ENCODE data around the gene CCDC51. TPM values are rescaled to one million over a fixed set of nuclear protein-coding genes. Genes with fewer than 3 reads are reported as not detected.
"Not testable (repeated sequence)": the region's sequence is repeated elsewhere in the genome, so short reads cannot be mapped to it uniquely, and the experiment has no call there.

Gene CCDC51, protein sequence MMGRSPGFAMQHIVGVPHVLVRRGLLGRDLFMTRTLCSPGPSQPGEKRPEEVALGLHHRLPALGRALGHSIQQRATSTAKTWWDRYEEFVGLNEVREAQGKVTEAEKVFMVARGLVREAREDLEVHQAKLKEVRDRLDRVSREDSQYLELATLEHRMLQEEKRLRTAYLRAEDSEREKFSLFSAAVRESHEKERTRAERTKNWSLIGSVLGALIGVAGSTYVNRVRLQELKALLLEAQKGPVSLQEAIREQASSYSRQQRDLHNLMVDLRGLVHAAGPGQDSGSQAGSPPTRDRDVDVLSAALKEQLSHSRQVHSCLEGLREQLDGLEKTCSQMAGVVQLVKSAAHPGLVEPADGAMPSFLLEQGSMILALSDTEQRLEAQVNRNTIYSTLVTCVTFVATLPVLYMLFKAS
- polyA plus RNA-seq (2013) = 9.0 TPM

DNA sequence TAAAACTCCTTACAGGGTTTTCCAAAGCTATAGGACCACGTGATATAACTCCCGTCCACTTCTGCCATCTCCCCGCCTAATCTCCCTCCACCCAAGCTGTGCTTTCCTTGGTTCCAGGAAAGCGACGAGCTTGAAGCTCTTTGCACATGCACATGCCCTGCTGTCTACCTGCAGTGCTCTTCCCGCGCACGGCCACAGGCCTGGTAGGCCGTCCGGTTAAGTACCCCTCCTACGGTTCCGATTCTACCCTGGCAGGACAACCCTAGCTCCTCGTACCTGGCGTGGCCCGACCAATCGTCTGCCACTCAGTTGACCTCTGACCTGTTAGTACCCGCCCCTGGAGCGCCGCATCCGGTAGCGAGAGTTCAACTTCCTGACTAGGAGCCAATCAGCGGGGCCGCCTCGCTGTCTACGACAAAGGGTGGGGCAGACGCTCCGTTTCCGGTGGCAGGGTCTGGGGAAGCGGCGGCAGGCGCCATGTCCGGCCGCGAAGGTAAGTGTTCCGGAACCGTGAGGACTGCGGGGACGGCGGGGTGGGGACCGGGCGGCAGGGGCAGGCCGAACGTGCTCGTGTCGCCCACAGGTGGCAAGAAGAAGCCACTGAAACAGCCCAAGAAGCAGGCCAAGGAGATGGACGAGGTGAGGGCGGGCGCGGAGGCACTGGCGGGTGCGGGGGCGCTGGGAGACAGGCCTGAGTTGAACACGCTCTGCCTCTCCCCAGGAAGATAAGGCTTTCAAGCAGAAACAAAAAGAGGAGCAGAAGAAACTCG lies at the start of gene CCDC51, which contains the start of gene TMA7:
CCDC51 (minus strand) TSS at position 300 of the 770 bp plus-strand sequence. CDS start 4,991 bp downstream, outside the sequence.
TMA7 (plus strand) TSS at position 438 of the 770 bp plus-strand sequence; CDS start at position 478, 40 bp downstream.
- peak; percentile 97 to 98 (median 97) for DNase-seq
- WGBS (ENCODE audit: insufficient coverage) = under 1% methylated on average over 50 of the region's 54 CpGs
- CTCF ChIA-PET = interaction anchor here (0.7 to 2.7 kb wide), 17 partner anchors 11 to 247 kb away, joined by 3 to 24 read pairs (median 4); a partner anchor contains a TSS
- Histone ChIP-seq H3K4me1 (ENCODE audit: control extremely low read depth in 1 of 4, control insufficient read depth in 4 of 4, insufficient read depth in 4 of 4, low read length in 3 of 4) (peaks cover 8 to 37% (median 22%) of the 10 kb centered on the region in 4 experiments), H3K9me3 (ENCODE audit: control extremely low read depth in 1 of 5, control insufficient read depth in 4 of 5, insufficient read depth in 2 of 5, low read depth in 1 of 5, low read length in 4 of 5) (no peaks in the 10 kb centered on the region), H3K27ac (ENCODE audit: insufficient read depth in 1 of 2, low read depth in 1 of 2, low read length in 2 of 2, poor library complexity in 1 of 2, severe bottlenecking in 2 of 2) (peak within 1 kb of the TSS; percentile 74 to 88), H3K36me3 (ENCODE audit: control insufficient read depth in 4 of 4, insufficient read depth in 4 of 4, low read length in 3 of 4) (peaks cover 4 to 24% (median 14%) of the 10 kb centered on the region in 4 experiments), H3K4me3 (ENCODE audit: control insufficient read depth in 1 of 7, extremely low read depth in 1 of 7, insufficient read depth in 4 of 7, low read depth in 2 of 7, low read length in 6 of 7) (peak within 1 kb of the TSS; percentile 71 to 99 (median 87)), H3K27me3 (replicated peaks in 2 of 5; ENCODE audit: control insufficient read depth in 4 of 5, insufficient read depth in 5 of 5, low read length in 4 of 5) (no peaks in the 10 kb centered on the region)
- POLR2A ChIA-PET = interaction anchor here (0.7 to 1.4 kb wide), 4 partner anchors 12 to 252 kb away, joined by 3 to 4 read pairs (median 3); partner anchors contain the start of gene CDC25A

- H3K27ac ChIP-seq (ENCODE audit: insufficient read depth in 1 of 2, low read depth in 1 of 2, low read length in 2 of 2, poor library complexity in 1 of 2, severe bottlenecking in 2 of 2) = no peak overlapping the region
- no peak overlapping the region for H3K4me3 ChIP-seq (ENCODE audit: control insufficient read depth in 1 of 7, extremely low read depth in 1 of 7, insufficient read depth in 4 of 7, low read depth in 2 of 7, low read length in 6 of 7)
- POLR2A ChIA-PET = no interaction called here
- WGBS (ENCODE audit: insufficient coverage) = no CpG with 5 or more reads among the region's 5 CpGs
- CTCF ChIA-PET = no interaction called here
- no peak for DNase-seq
- no peaks in the 10 kb centered on the region for H3K4me1 ChIP-seq (ENCODE audit: control extremely low read depth in 1 of 4, control insufficient read depth in 4 of 4, insufficient read depth in 4 of 4, low read length in 3 of 4)
- H3K9me3 ChIP-seq (ENCODE audit: control extremely low read depth in 1 of 5, control insufficient read depth in 4 of 5, insufficient read depth in 2 of 5, low read depth in 1 of 5, low read length in 4 of 5) = no peaks in the 10 kb centered on the region
- H3K36me3 ChIP-seq (ENCODE audit: control insufficient read depth in 4 of 4, insufficient read depth in 4 of 4, low read length in 3 of 4) = no peaks in the 10 kb centered on the region
- no peaks in the 10 kb centered on the region for H3K27me3 ChIP-seq (replicated peaks in 2 of 5; ENCODE audit: control insufficient read depth in 4 of 5, insufficient read depth in 5 of 5, low read length in 4 of 5)
Measured at GRCh38 chr3:48486952-48487351, 47.0 kb upstream of the CCDC51 start.

DNA sequence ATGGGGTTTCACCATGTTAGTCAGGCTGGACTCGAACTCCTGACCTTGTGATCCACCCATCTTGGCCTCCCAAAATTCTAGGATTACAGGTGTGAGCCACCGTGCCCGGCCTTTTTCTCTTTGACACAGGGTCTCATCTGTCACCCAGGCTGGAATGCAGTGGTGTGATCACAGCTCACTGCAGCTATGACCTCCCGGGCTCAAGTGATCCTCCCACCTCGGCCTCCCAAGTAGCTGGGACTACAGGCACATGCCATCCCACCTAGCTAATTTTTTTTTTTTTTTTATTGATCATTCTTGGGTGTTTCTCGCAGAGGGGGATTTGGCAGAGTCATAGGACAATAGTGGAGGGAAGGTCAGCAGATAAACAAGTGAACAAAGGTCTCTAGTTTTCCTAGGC lies 42.9 kb upstream of the CCDC51 start:
- H3K27me3 ChIP-seq (replicated peaks in 2 of 5; ENCODE audit: control insufficient read depth in 4 of 5, insufficient read depth in 5 of 5, low read length in 4 of 5); H3K4me3 ChIP-seq (ENCODE audit: control insufficient read depth in 1 of 7, extremely low read depth in 1 of 7, insufficient read depth in 4 of 7, low read depth in 2 of 7, low read length in 6 of 7); H3K27ac ChIP-seq (ENCODE audit: insufficient read depth in 1 of 2, low read depth in 1 of 2, low read length in 2 of 2, poor library complexity in 1 of 2, severe bottlenecking in 2 of 2); H3K9me3 ChIP-seq (ENCODE audit: control extremely low read depth in 1 of 5, control insufficient read depth in 4 of 5, insufficient read depth in 2 of 5, low read depth in 1 of 5, low read length in 4 of 5); H3K36me3 ChIP-seq (ENCODE audit: control insufficient read depth in 4 of 4, insufficient read depth in 4 of 4, low read length in 3 of 4); DNase-seq; CTCF ChIA-PET: not testable (repeated sequence)
- 100% methylated on average over 3 of the region's 6 CpGs for WGBS (ENCODE audit: insufficient coverage)
- H3K4me1 ChIP-seq (ENCODE audit: control extremely low read depth in 1 of 4, control insufficient read depth in 4 of 4, insufficient read depth in 4 of 4, low read length in 3 of 4) = peaks cover 0 to 17% (median 11%) of the 10 kb centered on the region in 4 experiments
- POLR2A ChIA-PET = interaction anchor here (0.7 kb wide), 1 partner anchor 289 kb away, joined by 5 read pairs; no protein-coding TSS in a partner anchor

- H3K9me3 ChIP-seq (ENCODE audit: control extremely low read depth in 1 of 5, control insufficient read depth in 4 of 5, insufficient read depth in 2 of 5, low read depth in 1 of 5, low read length in 4 of 5); H3K27me3 ChIP-seq (replicated peaks in 2 of 5; ENCODE audit: control insufficient read depth in 4 of 5, insufficient read depth in 5 of 5, low read length in 4 of 5); POLR2A ChIA-PET; H3K4me3 ChIP-seq (ENCODE audit: control insufficient read depth in 1 of 7, extremely low read depth in 1 of 7, insufficient read depth in 4 of 7, low read depth in 2 of 7, low read length in 6 of 7); DNase-seq; H3K36me3 ChIP-seq (ENCODE audit: control insufficient read depth in 4 of 4, insufficient read depth in 4 of 4, low read length in 3 of 4); H3K27ac ChIP-seq (ENCODE audit: insufficient read depth in 1 of 2, low read depth in 1 of 2, low read length in 2 of 2, poor library complexity in 1 of 2, severe bottlenecking in 2 of 2): not testable (repeated sequence)
- peaks cover 0 to 18% (median 11%) of the 10 kb centered on the region in 4 experiments for H3K4me1 ChIP-seq (ENCODE audit: control extremely low read depth in 1 of 4, control insufficient read depth in 4 of 4, insufficient read depth in 4 of 4, low read length in 3 of 4)
- WGBS (ENCODE audit: insufficient coverage) = 100% methylated on average over 4 of the region's 11 CpGs
- CTCF ChIA-PET = interaction anchor here (1.2 kb wide), 1 partner anchor 17 kb away, joined by 5 read pairs; no protein-coding TSS in a partner anchor
Measured at GRCh38 chr3:48480891-48481290, 41.0 kb upstream of the CCDC51 start.

DNA sequence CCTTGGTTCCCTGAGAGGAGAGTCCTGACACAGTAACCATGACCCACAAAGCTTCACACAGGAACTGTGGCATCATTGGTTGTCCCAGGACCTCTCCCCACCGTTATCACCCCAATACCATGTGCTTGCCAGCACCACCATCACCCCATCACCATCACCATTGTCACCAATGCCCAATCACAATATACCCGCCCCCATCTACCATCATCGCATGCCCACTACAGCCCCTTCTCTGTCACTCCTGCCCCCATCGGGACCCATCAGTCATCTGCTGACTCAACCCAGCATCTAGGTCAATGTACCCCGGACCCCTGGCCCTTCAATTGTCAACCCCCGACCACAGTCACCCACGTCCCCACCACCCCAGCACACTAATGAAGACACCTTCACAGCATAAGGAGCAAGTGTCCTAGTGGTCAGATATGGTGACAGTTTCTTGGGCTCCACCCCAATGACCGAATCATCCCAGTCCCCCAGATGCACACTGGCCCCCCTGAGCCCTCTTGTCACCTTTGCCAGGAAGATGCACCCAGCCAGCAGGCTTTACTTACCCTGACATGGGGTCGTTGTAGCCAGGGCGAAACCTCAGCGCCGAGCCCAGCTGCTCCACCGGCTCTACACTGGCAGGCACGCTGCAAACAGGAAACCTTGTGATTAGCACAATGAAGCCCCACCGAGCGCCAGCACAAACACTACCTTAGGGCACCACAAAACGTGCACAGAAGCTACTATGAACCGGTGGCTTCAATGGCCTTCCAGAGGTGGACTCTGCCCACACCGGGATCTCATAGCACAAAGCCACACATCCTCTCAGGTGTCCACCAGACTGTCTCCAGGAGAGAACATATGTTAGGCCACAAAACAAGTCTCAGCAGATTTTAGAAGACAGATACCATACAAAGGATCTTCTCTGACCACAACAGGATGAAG lies 39.0 kb upstream of the CCDC51 start:
- POLR2A ChIA-PET = no interaction called here
- peak overlapping the region in 1 of 7 experiments; percentile 30 for H3K4me3 ChIP-seq (ENCODE audit: control insufficient read depth in 1 of 7, extremely low read depth in 1 of 7, insufficient read depth in 4 of 7, low read depth in 2 of 7, low read length in 6 of 7)

GRCh38 chr3:48477959-48478520 lies 38.1 kb upstream of the CCDC51 start:
- 99% methylated on average over 6 of the region's 9 CpGs for WGBS (ENCODE audit: insufficient coverage)
- DNase-seq = no peak
- Histone ChIP-seq H3K9me3 (ENCODE audit: control extremely low read depth in 1 of 5, control insufficient read depth in 4 of 5, insufficient read depth in 2 of 5, low read depth in 1 of 5, low read length in 4 of 5) (no peaks in the 10 kb centered on the region), H3K4me1 (ENCODE audit: control extremely low read depth in 1 of 4, control insufficient read depth in 4 of 4, insufficient read depth in 4 of 4, low read length in 3 of 4) (peaks cover 0 to 28% (median 16%) of the 10 kb centered on the region in 4 experiments), H3K36me3 (ENCODE audit: control insufficient read depth in 4 of 4, insufficient read depth in 4 of 4, low read length in 3 of 4) (no peaks in the 10 kb centered on the region), H3K4me3 (ENCODE audit: control insufficient read depth in 1 of 7, extremely low read depth in 1 of 7, insufficient read depth in 4 of 7, low read depth in 2 of 7, low read length in 6 of 7) (no peak overlapping the region), H3K27ac (ENCODE audit: insufficient read depth in 1 of 2, low read depth in 1 of 2, low read length in 2 of 2, poor library complexity in 1 of 2, severe bottlenecking in 2 of 2) (no peak overlapping the region), H3K27me3 (replicated peaks in 2 of 5; ENCODE audit: control insufficient read depth in 4 of 5, insufficient read depth in 5 of 5, low read length in 4 of 5) (no peaks in the 10 kb centered on the region)
- CTCF ChIA-PET = no interaction called here
- POLR2A ChIA-PET = no interaction called here

More for the DNA sequence above, 39.0 kb upstream of the CCDC51 start:
- Histone ChIP-seq H3K27me3 (replicated peaks in 2 of 5; ENCODE audit: control insufficient read depth in 4 of 5, insufficient read depth in 5 of 5, low read length in 4 of 5) (no peaks in the 10 kb centered on the region), H3K4me1 (ENCODE audit: control extremely low read depth in 1 of 4, control insufficient read depth in 4 of 4, insufficient read depth in 4 of 4, low read length in 3 of 4) (peaks cover 0 to 19% (median 11%) of the 10 kb centered on the region in 4 experiments), H3K9me3 (ENCODE audit: control extremely low read depth in 1 of 5, control insufficient read depth in 4 of 5, insufficient read depth in 2 of 5, low read depth in 1 of 5, low read length in 4 of 5) (no peaks in the 10 kb centered on the region), H3K27ac (ENCODE audit: insufficient read depth in 1 of 2, low read depth in 1 of 2, low read length in 2 of 2, poor library complexity in 1 of 2, severe bottlenecking in 2 of 2) (no peak overlapping the region), H3K36me3 (ENCODE audit: control insufficient read depth in 4 of 4, insufficient read depth in 4 of 4, low read length in 3 of 4) (no peaks in the 10 kb centered on the region)
- peak; percentile 22 to 84 (median 73) for DNase-seq
- CTCF ChIA-PET = interaction anchor here (1.0 to 1.1 kb wide), 2 partner anchors 30 to 41 kb away, joined by 3 read pairs; no protein-coding TSS in a partner anchor
- 75% methylated on average over 16 of the region's 19 CpGs for WGBS (ENCODE audit: insufficient coverage)

Data from common myeloid progenitor, CD34-positive (primary cell).